ENCODE results near the gene CDH16.

Gene CDH16

DNA sequence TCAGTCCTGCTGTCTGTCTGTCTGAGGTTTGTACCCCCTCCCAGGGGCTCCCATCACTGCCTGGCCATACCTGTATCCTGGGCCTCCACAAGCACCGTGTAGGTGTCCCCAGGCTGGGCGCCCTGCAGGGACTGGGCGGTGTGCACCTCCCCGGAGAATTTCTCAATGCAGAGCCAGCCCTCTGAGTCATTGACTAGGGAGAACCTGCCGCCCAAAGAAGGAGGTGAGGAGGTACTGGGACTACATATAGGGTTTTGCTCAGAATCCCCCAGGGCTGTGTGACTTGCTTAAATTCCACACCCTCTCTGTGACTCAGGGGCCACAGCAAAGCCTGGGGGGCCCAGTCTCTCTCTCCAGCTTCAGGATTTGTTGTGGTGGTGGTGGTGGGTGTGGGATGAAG is 7.6 kb downstream of the CDH16 start:
- DNase-seq (ENCODE audit: low read depth, low spot score) = no peak
- H3K4me3 ChIP-seq (ENCODE audit: low read depth, low read length) = no peak overlapping the region
- in situ Hi-C loops (cut with HindIII; ENCODE audit: low sequenced_read_pairs) = no loop called here
- TF ChIP-seq, protein P1, sequence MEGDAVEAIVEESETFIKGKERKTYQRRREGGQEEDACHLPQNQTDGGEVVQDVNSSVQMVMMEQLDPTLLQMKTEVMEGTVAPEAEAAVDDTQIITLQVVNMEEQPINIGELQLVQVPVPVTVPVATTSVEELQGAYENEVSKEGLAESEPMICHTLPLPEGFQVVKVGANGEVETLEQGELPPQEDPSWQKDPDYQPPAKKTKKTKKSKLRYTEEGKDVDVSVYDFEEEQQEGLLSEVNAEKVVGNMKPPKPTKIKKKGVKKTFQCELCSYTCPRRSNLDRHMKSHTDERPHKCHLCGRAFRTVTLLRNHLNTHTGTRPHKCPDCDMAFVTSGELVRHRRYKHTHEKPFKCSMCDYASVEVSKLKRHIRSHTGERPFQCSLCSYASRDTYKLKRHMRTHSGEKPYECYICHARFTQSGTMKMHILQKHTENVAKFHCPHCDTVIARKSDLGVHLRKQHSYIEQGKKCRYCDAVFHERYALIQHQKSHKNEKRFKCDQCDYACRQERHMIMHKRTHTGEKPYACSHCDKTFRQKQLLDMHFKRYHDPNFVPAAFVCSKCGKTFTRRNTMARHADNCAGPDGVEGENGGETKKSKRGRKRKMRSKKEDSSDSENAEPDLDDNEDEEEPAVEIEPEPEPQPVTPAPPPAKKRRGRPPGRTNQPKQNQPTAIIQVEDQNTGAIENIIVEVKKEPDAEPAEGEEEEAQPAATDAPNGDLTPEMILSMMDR (IDR thresholded peaks at IDR 0.05; ENCODE audit: low read depth, low read length) = no peak

DNA sequence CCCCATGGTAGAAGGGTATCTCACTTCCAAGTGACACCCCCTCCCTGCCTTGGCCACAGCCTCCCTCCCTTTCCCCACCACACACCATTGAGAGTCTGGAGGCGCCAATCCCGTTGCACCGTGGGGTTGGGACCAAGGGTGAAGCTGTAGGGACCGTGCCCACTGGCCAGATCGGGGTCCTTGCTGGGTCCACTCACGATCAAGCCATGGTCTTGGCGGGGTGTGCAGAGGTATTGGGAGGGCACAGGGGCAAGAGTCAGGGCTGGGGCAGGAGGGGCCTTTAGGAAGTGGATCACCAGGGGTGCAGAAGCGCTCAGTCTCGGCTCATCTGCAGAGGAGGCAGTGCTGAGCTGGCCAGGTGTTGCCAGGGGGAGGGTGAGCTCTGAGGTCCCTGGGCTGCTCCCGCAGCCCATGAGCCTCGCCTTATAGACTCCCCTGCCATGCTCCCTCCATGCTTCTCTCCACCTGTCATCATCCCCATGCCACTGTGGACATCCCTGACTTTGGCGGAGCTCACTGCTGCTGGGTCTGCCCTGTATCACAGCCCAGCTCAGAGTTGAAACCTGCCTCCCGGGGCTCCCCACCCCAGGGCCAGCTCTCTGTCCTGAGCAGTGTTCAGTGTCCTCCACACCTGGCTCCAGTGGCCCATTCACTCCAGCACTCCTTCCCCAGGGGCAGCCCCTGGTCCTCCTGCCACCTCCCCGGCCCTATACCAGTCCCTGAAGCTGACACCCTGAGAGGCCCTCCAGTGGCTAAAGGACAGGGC is 8.3 kb downstream of the CDH16 start:
- TF ChIP-seq, protein P1 (IDR thresholded peaks at IDR 0.05; ENCODE audit: low read depth, low read length) = no peak
- in situ Hi-C loops (cut with HindIII; ENCODE audit: low sequenced_read_pairs) = no loop called here
- DNase-seq (ENCODE audit: low read depth, low spot score) = no peak
- H3K4me3 ChIP-seq (ENCODE audit: low read depth, low read length) = no peak overlapping the region

DNA sequence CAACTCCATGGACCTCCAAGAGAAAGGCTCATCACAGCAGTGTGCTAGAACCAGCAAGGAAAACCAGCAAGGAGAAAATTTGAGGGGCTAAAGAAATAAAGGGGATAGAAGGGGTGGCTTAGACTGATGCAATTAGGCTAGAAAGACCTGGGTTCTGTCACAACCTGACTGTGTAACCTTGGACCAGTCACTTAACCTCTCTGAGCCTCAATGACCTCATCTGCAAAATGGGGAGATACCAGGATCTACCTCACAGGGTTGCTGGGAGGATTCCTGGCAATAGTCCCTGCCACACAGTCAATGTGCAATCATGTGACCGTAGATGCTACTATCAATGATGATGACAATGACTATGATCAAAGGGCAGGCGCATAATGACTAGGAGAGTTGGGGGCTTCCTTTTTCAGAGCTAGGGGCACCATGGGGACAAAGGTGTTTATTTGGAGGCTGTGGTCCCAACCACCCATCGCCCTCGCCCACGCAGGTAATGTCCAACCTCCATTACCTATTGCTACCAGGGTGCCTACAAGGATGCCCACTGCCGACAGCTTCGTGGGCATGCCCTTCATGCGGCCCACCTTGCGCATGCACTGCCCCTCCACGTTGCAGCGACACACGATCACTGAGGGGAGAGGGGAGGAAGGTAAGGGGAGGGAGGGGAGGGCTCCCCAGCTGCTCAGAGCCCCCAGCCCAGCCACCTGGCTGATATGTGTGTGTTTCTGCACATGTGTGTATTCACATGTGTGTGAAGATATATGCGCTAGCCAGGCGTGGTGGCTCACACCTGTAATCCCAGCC is 9.7 kb downstream of the CDH16 start:
- DNase-seq (ENCODE audit: low read depth, low spot score) = no peak
- H3K4me3 ChIP-seq (ENCODE audit: low read depth, low read length) = no peak overlapping the region
- in situ Hi-C loops (cut with HindIII; ENCODE audit: low sequenced_read_pairs) = no loop called here
- TF ChIP-seq, protein P1 (IDR thresholded peaks at IDR 0.05; ENCODE audit: low read depth, low read length) = no peak

DNA sequence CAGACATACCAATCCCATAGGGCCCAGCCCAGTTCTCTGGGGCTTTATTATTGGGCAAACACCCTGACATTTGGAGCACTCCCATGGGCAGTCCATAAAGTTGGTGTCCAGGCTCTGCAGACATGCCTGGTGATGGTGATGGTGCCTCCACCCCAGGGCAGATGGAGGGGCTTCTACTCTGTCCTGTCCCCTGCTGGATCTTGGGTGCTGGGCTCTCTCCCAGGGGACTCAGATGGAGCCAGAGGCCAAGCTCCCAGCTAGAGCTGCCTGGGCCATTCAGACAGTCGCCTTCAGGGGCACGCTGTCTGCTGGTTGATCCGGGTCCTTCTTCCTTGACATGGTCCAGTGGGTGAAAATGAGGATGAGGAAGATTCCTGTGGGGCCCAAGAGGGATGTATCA is 10.6 kb downstream of the CDH16 start:
- no peak for DNase-seq (ENCODE audit: low read depth, low spot score)
- TF ChIP-seq, protein P1 (IDR thresholded peaks at IDR 0.05; ENCODE audit: low read depth, low read length) = no peak
- H3K4me3 ChIP-seq (ENCODE audit: low read depth, low read length) = no peak overlapping the region
- in situ Hi-C loops (cut with HindIII; ENCODE audit: low sequenced_read_pairs) = no loop called here

DNA sequence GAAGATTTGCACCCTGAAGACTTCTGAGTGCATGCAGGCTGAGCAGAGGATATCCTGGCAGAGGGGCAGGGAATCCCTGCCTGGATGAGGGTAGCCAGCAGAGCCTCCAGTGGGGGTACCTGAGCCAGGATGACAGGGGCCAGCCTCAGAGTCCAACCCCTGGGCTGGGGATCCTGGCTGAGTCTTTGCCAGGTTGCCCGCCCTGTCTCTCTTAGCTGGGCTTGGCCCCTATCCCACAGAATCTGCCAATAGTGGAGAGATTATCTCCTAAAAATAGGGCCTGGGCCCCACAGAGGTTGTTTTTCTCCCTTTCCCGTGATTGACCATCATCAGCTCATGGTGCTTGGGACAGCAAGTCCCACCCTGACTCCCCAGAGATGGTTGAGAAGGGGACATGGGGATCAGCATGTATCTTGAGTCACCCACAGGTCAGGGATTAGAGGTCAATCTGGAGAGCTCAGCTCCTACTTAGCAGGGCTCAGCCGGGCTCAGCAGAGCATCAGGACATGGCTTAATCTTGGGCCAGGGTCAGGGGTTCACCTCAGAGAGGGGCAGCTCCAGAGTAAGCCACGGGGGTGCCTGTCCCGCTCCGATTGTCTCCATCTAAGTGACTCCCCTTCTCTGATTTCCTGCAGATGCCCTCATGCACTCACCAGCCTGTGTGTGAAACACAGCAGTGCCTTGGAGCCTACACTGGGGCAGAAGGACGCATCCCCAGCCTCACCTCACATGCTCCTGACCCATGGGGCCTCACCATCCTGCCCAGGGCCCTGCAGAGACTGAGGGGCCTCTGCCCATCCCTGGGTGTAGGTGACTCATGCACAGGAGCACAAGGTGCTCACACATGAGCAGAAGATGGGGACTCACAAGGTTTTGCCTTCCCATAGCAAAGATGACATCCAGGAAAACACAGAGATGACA is 11.5 kb downstream of the CDH16 start:
- DNase-seq (ENCODE audit: low read depth, low spot score) = no peak
- TF ChIP-seq, protein P1 (IDR thresholded peaks at IDR 0.05; ENCODE audit: low read depth, low read length) = no peak
- in situ Hi-C loops (cut with HindIII; ENCODE audit: low sequenced_read_pairs) = no loop called here
- H3K4me3 ChIP-seq (ENCODE audit: low read depth, low read length) = no peak overlapping the region
